GM12878 (cell line): ENCODE results near the gene MNT. TPM values are rescaled to one million over a fixed set of nuclear protein-coding genes. Genes with fewer than 3 reads are reported as not detected.

Experiments used
- ATAC-seq: fragments of 200-7000 bp; cut with Tn5 transposase; 3 replicates; pipeline ENCODE4 v1.9.1; 2020; ENCODE audit warnings: mild to moderate bottlenecking, moderate library complexity
- BruUV-seq: library from RNA; stranded (reverse); fragments of 400-500 nt; replicated peaks from 2 replicates; lab custom pipeline; 2021; lab: Mats Ljungman, UMichigan
- CTCF ChIA-PET: fragments of 300-600 bp; sonication (Branson Sonifier 250); formaldehyde crosslinking; extraction: SDS; loops from one replicate; lab custom pipeline; 2021; ENCODE audit warnings: inconsistent platforms; lab: Yijun Ruan, JAX
- POLR2A ChIA-PET: fragments of 350-600 bp; formaldehyde crosslinking; extraction: SDS; loops from one replicate; lab custom pipeline; 2021; ENCODE audit warnings: inconsistent platforms; lab: Charles Lee
- RAD21 ChIA-PET: fragments of 300-600 bp; sonication (Branson Sonifier 250); formaldehyde crosslinking; loops from one replicate; lab custom pipeline; 2023; ENCODE audit warnings: antibody characterized with exemption; ENCODE audit not compliant: unreplicated experiment; lab: Charles Lee
- SMC1A ChIA-PET: fragments of 300-600 bp; sonication (Branson Sonifier 250); formaldehyde crosslinking; loops from one replicate; lab custom pipeline; 2023; ENCODE audit not compliant: unreplicated experiment, uncharacterized antibody; lab: Charles Lee
- DNase-seq: peaks from one replicate; pipeline ENCODE4 v3.0.0-alpha.2; 2011; ENCODE audit warnings: low read depth, low spot score
- FAIRE-seq: peaks from 3 replicates; lab custom pipeline; 2011; peaks lifted over from hg19 to GRCh38; lab: Jason Lieb, UNC
- H2AFZ ChIP-seq: 2 replicates; pipeline ENCODE4 v1.6.0; 2011; ENCODE audit warnings: low read depth, low read length, control low read depth; ENCODE audit not compliant: control insufficient read depth
- H3K27ac ChIP-seq: 2 replicates; pipeline ENCODE4 v1.5.1; 2011; ENCODE audit warnings: control low read depth; ENCODE audit not compliant: control insufficient read depth, insufficient read depth
- H3K27me3 ChIP-seq, 2 experiments: replicated peaks in 1 of 2; 2 replicates each; pipeline versions ENCODE4 v1.6.0 to v1.6.1; 2011; ENCODE audit warnings: low read length in 1 of 2; ENCODE audit not compliant: control insufficient read depth in 2 of 2, insufficient read depth in 2 of 2
- H3K36me3 ChIP-seq, 2 experiments: 2 replicates each; pipeline ENCODE4 v1.5.1; 2011; ENCODE audit warnings: low read length in 1 of 2; ENCODE audit not compliant: control insufficient read depth in 2 of 2, insufficient read depth in 2 of 2
- H3K4me1 ChIP-seq: 2 replicates; pipeline ENCODE4 v1.6.1; 2011; ENCODE audit warnings: mild to moderate bottlenecking, low read length, moderate library complexity, mixed read lengths; ENCODE audit not compliant: control insufficient read depth, insufficient read depth
- H3K4me2 ChIP-seq: 2 replicates; pipeline ENCODE4 v1.6.0; 2011; ENCODE audit warnings: control low read depth; ENCODE audit not compliant: control insufficient read depth, insufficient read depth
- H3K4me3 ChIP-seq: fragments of 200-600 bp; sonication (generic); 2 replicates; pipeline ENCODE4 v1.5.1; 2016
- H3K79me2 ChIP-seq: 2 replicates; pipeline ENCODE4 v1.6.0; 2011; ENCODE audit warnings: low read length; ENCODE audit not compliant: control insufficient read depth, insufficient read depth
- H3K9ac ChIP-seq: 2 replicates; pipeline ENCODE4 v1.8.0; 2011; ENCODE audit warnings: low read length, control low read depth, mixed read lengths; ENCODE audit not compliant: control insufficient read depth, insufficient read depth
- H3K9me3 ChIP-seq: replicated peaks from 3 replicates; pipeline ENCODE4 v1.5.1; 2011; ENCODE audit warnings: mild to moderate bottlenecking, low read length; ENCODE audit not compliant: control insufficient read depth, insufficient read depth
- H4K20me1 ChIP-seq: 2 replicates; pipeline ENCODE4 v1.6.0; 2011; ENCODE audit not compliant: control insufficient read depth, insufficient read depth
- HCFC1 ChIP-seq: fragments of 150-350 bp; IDR thresholded peaks from 2 replicates; pipeline ENCODE4 v1.6.1; 2014; ENCODE audit warnings: low read length
- IKZF2 ChIP-seq, 2 experiments: fragments of 450-650 bp; IDR thresholded peaks; 2 replicates each; pipeline ENCODE4 v1.6.1; 2017; ENCODE audit warnings: mild to moderate bottlenecking in 2 of 2, moderate library complexity in 2 of 2
- POLR2AphosphoS2 ChIP-seq: IDR thresholded peaks from 2 replicates; pipeline ENCODE4 v1.6.1; 2011; ENCODE audit warnings: low read depth, mild to moderate bottlenecking, low read length, improper control_type of control experiment, moderate library complexity
- RB1 ChIP-seq: fragments of 450-650 bp; formaldehyde crosslinking; IDR thresholded peaks from 2 replicates; pipeline ENCODE4 v1.6.1; 2017; ENCODE audit warnings: mild to moderate bottlenecking, borderline replicate concordance
- RELA ChIP-seq: fragments of 450-650 bp; IDR thresholded peaks from 2 replicates; pipeline ENCODE4 v1.8.0; 2014; ENCODE audit warnings: borderline replicate concordance; ENCODE audit not compliant: partially characterized antibody
- TCF7 ChIP-seq: IDR thresholded peaks from 2 replicates; pipeline ENCODE4 v1.6.1; 2014; ENCODE audit warnings: antibody characterized with exemption, borderline replicate concordance
- WGBS: methylation state at CpG from one replicate; pipeline ENCODE4 v1.1.6; 2016; ENCODE audit warnings: low lambda C conversion rate; ENCODE audit not compliant: insufficient replicate concordance, insufficient coverage; ENCODE audit errors: missing lambda C conversion rate; 5-methylcytosine and 5-hydroxymethylcytosine counted together
- in situ Hi-C: fragments of 300-500 bp; cut with MboI; formaldehyde crosslinking; loops from 9 replicates; pipeline ENCODE4 v1.14.3; 2018; ENCODE audit warnings: mixed read lengths
- intact Hi-C: fragments of 100-400 bp; cut with micrococcal nuclease; formaldehyde crosslinking; loops from one replicate; pipeline ENCODE4 v1.14.2; 2022; ENCODE audit not compliant: unreplicated experiment
- polyA plus RNA-seq, 11 experiments: library from polyadenylated mRNA; depleted of rRNA in 4 of 11; unstranded in 6 of 11; stranded (reverse) in 5 of 11; fragments of >200 nt; fragmentation: Nextera tagmentation in 4 of 11; fragmentation: Illumina TruSeq in 1 of 11; extraction: Ambion mirVana in 4 of 11; extraction: Trizol in 1 of 11; gene quantifications; 1 replicate in 1 of 11; 2 replicates in 10 of 11; pipeline versions ENCODE4 v1.2.1 to v1.2.3, GENCODE V29; 2011 to 2016; ENCODE audit warnings: inconsistent platforms in 2 of 11, missing spikeins in 2 of 11, low read depth in 1 of 11
- total RNA-seq, 4 experiments: library from RNA; depleted of rRNA in 3 of 4; stranded (reverse); fragments of >200 nt in 3 of 4; fragmentation: Illumina TruSeq in 1 of 4; extraction: Trizol in 1 of 4; gene quantifications; 2 replicates each; pipeline versions ENCODE4 v1.2.1 to v1.2.3, GENCODE V29; 2013 to 2021
- TF ChIP-seq, protein P1 (sequence below): IDR thresholded peaks from 2 replicates; pipeline ENCODE4 v1.6.1; 2012; ENCODE audit warnings: low read depth, low read length, improper control_type of control experiment

The MNT gene
- total and polyA plus RNA-seq, 10 of the 15 experiments (the other 5 are each of a cell fraction or from before 2014, with no cell fraction given), result 0.31 to 15.9 (median 3.8) TPM

DNA sequence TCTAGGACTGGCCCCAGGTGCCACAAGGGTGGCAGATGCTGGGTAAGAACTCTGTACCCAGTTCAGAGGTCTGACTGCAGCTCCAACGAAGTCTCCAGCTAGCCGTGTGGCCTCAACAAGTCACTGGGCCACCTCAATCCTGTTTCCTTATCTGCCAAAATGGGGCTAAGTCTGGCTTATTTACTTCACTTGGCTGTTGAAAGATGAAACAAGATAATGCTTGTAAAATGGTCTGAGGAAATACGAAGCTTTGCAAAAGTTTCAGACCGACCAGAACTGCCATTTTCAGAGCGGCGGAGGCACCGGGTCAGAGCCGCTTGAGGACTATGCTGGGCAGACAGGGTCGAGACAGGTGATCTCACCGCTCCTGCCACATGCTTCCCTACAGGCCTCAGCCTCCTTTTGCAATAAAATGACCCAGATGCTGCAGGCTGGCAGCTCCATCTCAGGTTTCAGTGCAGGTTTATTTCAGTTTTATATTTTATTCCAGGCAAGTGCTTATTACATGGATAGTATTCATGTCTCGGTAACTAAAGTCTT lies 17.2 kb downstream of the MNT start:
- H3K9ac ChIP-seq, result no peak overlapping the region
- no peak overlapping the region for H3K27ac ChIP-seq
- ChIA-PET SMC1A (interaction anchor here (1.1 to 10.7 kb wide), 11 partner anchors 8 to 629 kb away, joined by 3 to 364 read pairs (median 9); no protein-coding TSS in a partner anchor), POLR2A (interaction anchor here (0.8 to 1.9 kb wide), 4 partner anchors 9 to 81 kb away, joined by 3 to 15 read pairs (median 6); no protein-coding TSS in a partner anchor), RAD21 (interaction anchor here (0.8 to 7.5 kb wide), 6 partner anchors 8 to 333 kb away, joined by 3 to 376 read pairs (median 31); partner anchors contain the start of gene MNT), CTCF (interaction anchor here (0.8 to 12.3 kb wide), 20 partner anchors 9 to 405 kb away, joined by 3 to 597 read pairs (median 6); partner anchors contain the start of genes HIC1, METTL16 and MNT)
- no peak overlapping the region for H2AFZ ChIP-seq
- no peak for TF ChIP-seq RELA
- no peak for TF ChIP-seq IKZF2 (IDR thresholded peaks at IDR 0.05)
- no peak for TF ChIP-seq HCFC1
- TF ChIP-seq, protein P1, sequence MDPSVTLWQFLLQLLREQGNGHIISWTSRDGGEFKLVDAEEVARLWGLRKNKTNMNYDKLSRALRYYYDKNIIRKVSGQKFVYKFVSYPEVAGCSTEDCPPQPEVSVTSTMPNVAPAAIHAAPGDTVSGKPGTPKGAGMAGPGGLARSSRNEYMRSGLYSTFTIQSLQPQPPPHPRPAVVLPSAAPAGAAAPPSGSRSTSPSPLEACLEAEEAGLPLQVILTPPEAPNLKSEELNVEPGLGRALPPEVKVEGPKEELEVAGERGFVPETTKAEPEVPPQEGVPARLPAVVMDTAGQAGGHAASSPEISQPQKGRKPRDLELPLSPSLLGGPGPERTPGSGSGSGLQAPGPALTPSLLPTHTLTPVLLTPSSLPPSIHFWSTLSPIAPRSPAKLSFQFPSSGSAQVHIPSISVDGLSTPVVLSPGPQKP, result no peak
- TF ChIP-seq RB1, result no peak
- no peak for TF ChIP-seq POLR2AphosphoS2
- TF ChIP-seq TCF7, result no peak
- no peaks in the 10 kb centered on the region for H3K9me3 ChIP-seq
- H3K27me3 ChIP-seq, result no peaks in the 10 kb centered on the region
- 90% methylated on average over 11 of the region's 11 CpGs for WGBS
- no peak for DNase-seq
- FAIRE-seq, result no peak
- no peaks in the 10 kb centered on the region for H3K4me1 ChIP-seq
- in situ Hi-C loops, result no loop called here
- no peak for ATAC-seq
- peaks cover 0 to 7% of the 10 kb centered on the region in 2 experiments; a peak in 3 of 4 replicates for H3K36me3 ChIP-seq
- BruUV-seq, result no TSS peak
- H3K79me2 ChIP-seq, result no peaks in the 10 kb centered on the region
- H3K4me3 ChIP-seq, result no peak overlapping the region
- no peak overlapping the region for H3K4me2 ChIP-seq
- intact Hi-C loops, result loop anchor here (2.0 kb wide), 1 partner anchor 291 kb away; no protein-coding TSS in a partner anchor
- no peaks in the 10 kb centered on the region for H4K20me1 ChIP-seq
